Astrocyte (in vitro differentiated cells and primary cell): ENCODE data around the gene ZNF593.

ENCODE experiments used
- CTCF ChIP-seq: IDR thresholded peaks from 2 replicates; pipeline ENCODE4 v1.5.1; 2011; ENCODE audit warnings: low read depth, mild to moderate bottlenecking, inconsistent platforms, low read length, moderate library complexity; ENCODE audit not compliant: insufficient read depth
- EZH2 ChIP-seq: IDR thresholded peaks from 2 replicates; pipeline ENCODE4 v1.6.1; 2012; ENCODE audit warnings: mild to moderate bottlenecking, low read length, inconsistent platforms; ENCODE audit not compliant: insufficient read depth

GRCh38 chr1:26197813-26198212, 28.1 kb downstream of the ZNF593 start:
- TF ChIP-seq CTCF (no peak), EZH2 (no peak)
